GM23338 (cell line): Measurements from ENCODE around the gene CLK3. TPM values are rescaled to one million over a fixed set of nuclear protein-coding genes. Genes with fewer than 3 reads are reported as not detected.

Experiments
- ATAC-seq: fragments of 200-7000 bp; cut with Tn5 transposase; 3 replicates; pipeline ENCODE4 v1.9.1; 2020
- DNase-seq: peaks from one replicate; pipeline ENCODE4 v3.0.0-alpha.2; 2015; ENCODE audit warnings: low spot score
- H2AFZ ChIP-seq: fragments of 200-600 bp; sonication (generic); 2 replicates; pipeline ENCODE4 v1.8.0; 2016; ENCODE audit warnings: antibody characterized with exemption, mild to moderate bottlenecking, moderate library complexity
- H3F3A ChIP-seq: fragments of 200-600 bp; sonication (generic); replicated peaks from 2 replicates; pipeline ENCODE4 v1.8.0; 2017; ENCODE audit warnings: antibody characterized with exemption, mixed run types, low read depth
- H3K27ac ChIP-seq: fragments of 200-600 bp; sonication (generic); 2 replicates; pipeline ENCODE4 v1.6.1; 2016; ENCODE audit warnings: low read depth
- H3K27me3 ChIP-seq: fragments of 200-600 bp; sonication (generic); 2 replicates; pipeline ENCODE4 v1.8.0; 2016; ENCODE audit warnings: mild to moderate bottlenecking, mixed run types, moderate library complexity; ENCODE audit not compliant: insufficient read depth
- H3K36me3 ChIP-seq: fragments of 200-600 bp; sonication (generic); 2 replicates; pipeline ENCODE4 v1.8.0; 2016; ENCODE audit warnings: mild to moderate bottlenecking; ENCODE audit not compliant: insufficient read depth
- H3K4me1 ChIP-seq: fragments of 200-600 bp; sonication (generic); 2 replicates; pipeline ENCODE4 v1.8.0; 2016; ENCODE audit warnings: mild to moderate bottlenecking, moderate library complexity; ENCODE audit not compliant: insufficient read depth
- H3K4me2 ChIP-seq: fragments of 200-600 bp; sonication (generic); 2 replicates; pipeline ENCODE4 v1.7.1; 2017; ENCODE audit warnings: mixed run types
- H3K4me3 ChIP-seq: fragments of 200-600 bp; sonication (generic); 2 replicates; pipeline ENCODE4 v1.6.1; 2016; ENCODE audit warnings: mixed run types
- H3K79me2 ChIP-seq: fragments of 200-600 bp; sonication (generic); replicated peaks from 2 replicates; pipeline ENCODE4 v1.8.0; 2017; ENCODE audit warnings: mild to moderate bottlenecking; ENCODE audit not compliant: insufficient read depth
- H3K9me2 ChIP-seq: fragments of 200-600 bp; sonication (generic); 2 replicates; pipeline ENCODE4 v1.8.0; 2017; ENCODE audit not compliant: insufficient read depth
- H4K20me1 ChIP-seq: fragments of 200-600 bp; sonication (generic); replicated peaks from 2 replicates; pipeline ENCODE4 v1.8.0; 2017; ENCODE audit warnings: mild to moderate bottlenecking; ENCODE audit not compliant: insufficient read depth
- H3K27ac Mint-ChIP-seq: 2 replicates; pipeline ENCODE4 v1.8.0; 2020; ENCODE audit warnings: inconsistent platforms, mild to moderate bottlenecking, moderate library complexity, mixed read lengths
- H3K27me3 Mint-ChIP-seq: 3 replicates; pipeline ENCODE4 v1.8.0; 2022; ENCODE audit warnings: low read depth, mild to moderate bottlenecking, moderate library complexity, mixed read lengths, inconsistent platforms; ENCODE audit not compliant: insufficient read depth, poor library complexity
- H3K36me3 Mint-ChIP-seq: 3 replicates; pipeline ENCODE4 v1.8.0; 2021; ENCODE audit warnings: low read depth, mild to moderate bottlenecking, inconsistent platforms, moderate library complexity, mixed read lengths
- H3K4me1 Mint-ChIP-seq: 3 replicates; pipeline ENCODE4 v1.8.0; 2020; ENCODE audit warnings: mild to moderate bottlenecking, inconsistent platforms, mixed read lengths
- H3K4me3 Mint-ChIP-seq: 3 replicates; pipeline ENCODE4 v1.8.0; 2021; ENCODE audit warnings: moderate library complexity, mild to moderate bottlenecking, inconsistent platforms, mixed read lengths
- H3K9me3 Mint-ChIP-seq: 3 replicates; pipeline ENCODE4 v1.8.0; 2020; ENCODE audit warnings: moderate library complexity, mild to moderate bottlenecking, inconsistent platforms, mixed read lengths
- CREB1 ChIP-seq: fragments of 250-450 bp; sonication (Bioruptor Pico); IDR thresholded peaks from 2 replicates; pipeline ENCODE4 v1.5.0; 2020; ENCODE audit warnings: low read depth, mild to moderate bottlenecking, moderate library complexity
- EZH2 ChIP-seq: fragments of 200-600 bp; sonication (generic); IDR thresholded peaks from one replicate; pipeline ENCODE4 v1.8.0; 2017; ENCODE audit warnings: antibody characterized with exemption, mild to moderate bottlenecking, low read depth; ENCODE audit not compliant: unreplicated experiment
- EZH2phosphoT487 ChIP-seq: fragments of 200-600 bp; sonication (generic); IDR thresholded peaks from one replicate; pipeline ENCODE4 v1.8.1; 2018; ENCODE audit warnings: antibody characterized with exemption; ENCODE audit not compliant: unreplicated experiment
- JUNB ChIP-seq: IDR thresholded peaks from one replicate; pipeline ENCODE4 v1.6.1; 2016; ENCODE audit warnings: antibody characterized with exemption; ENCODE audit not compliant: unreplicated experiment
- NANOG ChIP-seq: IDR thresholded peaks from 2 replicates; pipeline ENCODE4 v1.6.1; 2016; ENCODE audit warnings: antibody characterized with exemption, borderline replicate concordance
- POLR2AphosphoS5 ChIP-seq: IDR thresholded peaks from 2 replicates; pipeline ENCODE4 v1.6.1; 2016; ENCODE audit warnings: antibody characterized with exemption, low read depth
- STAT1 ChIP-seq: IDR thresholded peaks from one replicate; pipeline ENCODE4 v1.6.1; 2016; ENCODE audit warnings: antibody characterized with exemption; ENCODE audit not compliant: unreplicated experiment
- ZNF114 ChIP-seq: fragments of 250-450 bp; sonication (Bioruptor Pico); IDR thresholded peaks from 2 replicates; pipeline ENCODE4 v1.5.0; 2020; ENCODE audit warnings: mild to moderate bottlenecking, moderate library complexity
- ZNF331 ChIP-seq: fragments of 250-450 bp; sonication (Bioruptor Pico); IDR thresholded peaks from 2 replicates; pipeline ENCODE4 v1.5.0; 2020; ENCODE audit warnings: low read depth, mild to moderate bottlenecking, moderate library complexity
- polyA plus RNA-seq: library from polyadenylated mRNA; unstranded; fragments of >200 nt; fragmentation: Nextera tagmentation; extraction: Ambion mirVana; gene quantifications from 2 replicates; pipeline ENCODE4 v1.2.1, GENCODE V29; 2016
- total RNA-seq: library from RNA; depleted of rRNA; stranded (reverse); fragments of >200 nt; shearing (Covaris generic); gene quantifications from 2 replicates; pipeline ENCODE4 v1.2.3, GENCODE V29; 2014
- TF ChIP-seq, protein P1 (sequence below): IDR thresholded peaks from 2 replicates; pipeline ENCODE4 v1.6.1; 2016; ENCODE audit warnings: antibody characterized with exemption
- TF ChIP-seq, protein P2 (sequence below): fragments of 250-450 bp; sonication (Bioruptor Pico); IDR thresholded peaks from 2 replicates; pipeline ENCODE4 v1.5.0; 2020; ENCODE audit warnings: mild to moderate bottlenecking, moderate library complexity

CLK3 gene
- total and polyA plus RNA-seq, 2 experiments from 2014 or later = 40.7 to 67.7 TPM

DNA sequence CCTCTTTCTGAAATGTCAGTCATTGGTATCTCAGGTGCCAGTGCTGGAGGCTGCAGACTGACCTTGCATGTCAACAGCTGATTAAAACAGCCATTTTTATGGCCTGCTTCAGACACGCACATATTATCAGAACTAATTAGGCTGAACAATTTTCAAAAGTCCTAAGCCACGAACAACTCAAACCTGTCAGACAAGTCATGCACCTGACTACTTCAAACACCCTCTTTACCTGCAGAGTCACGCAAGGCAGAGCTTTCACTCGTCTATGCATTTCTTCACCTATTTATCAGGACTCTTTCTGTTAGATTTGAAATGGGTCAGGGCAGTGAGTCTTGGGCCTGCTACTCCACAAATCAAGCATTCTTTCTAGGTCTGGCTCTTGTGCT, 26.7 kb downstream of the CLK3 start:
- DNase-seq = no peak
- Histone ChIP-seq H3K4me1 (peaks cover 16% of the 10 kb centered on the region), H3K27me3 (no peaks in the 10 kb centered on the region), H3F3A (no peaks in the 10 kb centered on the region; the same call in 1 of the 2 replicates), H4K20me1 (peaks cover 22% of the 10 kb centered on the region; the same call in 1 of the 2 replicates), H3K36me3 (no peaks in the 10 kb centered on the region), H3K9me2 (no peaks in the 10 kb centered on the region), H3K4me3 (0 out of 2 replicates have a peak overlapping the region, but pooled peaks have one; percentile 21), H3K79me2 (peaks cover 14% of the 10 kb centered on the region), H3K27ac (peak overlapping the region; percentile 50; the same call in 1 of the 2 replicates), H3K4me2 (peak overlapping the region; percentile 57), H2AFZ (no peak overlapping the region)
- Mint-ChIP-seq H3K4me3 (peak overlapping the region; percentile 46; the same call in 1 of the 3 replicates), H3K4me1 (peaks cover 28% of the 10 kb centered on the region), H3K36me3 (peaks cover 7% of the 10 kb centered on the region; the same call in 2 of the 3 replicates), H3K27me3 (no peaks in the 10 kb centered on the region), H3K9me3 (no peaks in the 10 kb centered on the region), H3K27ac (peak overlapping the region; percentile 96)
- ATAC-seq = no peak
- TF ChIP-seq, protein P1, sequence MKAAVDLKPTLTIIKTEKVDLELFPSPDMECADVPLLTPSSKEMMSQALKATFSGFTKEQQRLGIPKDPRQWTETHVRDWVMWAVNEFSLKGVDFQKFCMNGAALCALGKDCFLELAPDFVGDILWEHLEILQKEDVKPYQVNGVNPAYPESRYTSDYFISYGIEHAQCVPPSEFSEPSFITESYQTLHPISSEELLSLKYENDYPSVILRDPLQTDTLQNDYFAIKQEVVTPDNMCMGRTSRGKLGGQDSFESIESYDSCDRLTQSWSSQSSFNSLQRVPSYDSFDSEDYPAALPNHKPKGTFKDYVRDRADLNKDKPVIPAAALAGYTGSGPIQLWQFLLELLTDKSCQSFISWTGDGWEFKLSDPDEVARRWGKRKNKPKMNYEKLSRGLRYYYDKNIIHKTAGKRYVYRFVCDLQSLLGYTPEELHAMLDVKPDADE = no peak
- TF ChIP-seq STAT1 (no peak), CREB1 (no peak), NANOG (no peak)

- DNase-seq (peak; percentile 62), ATAC-seq (peak; percentile 88)
- 0 out of 2 replicates have a peak overlapping the region, but pooled peaks have one; percentile 21 for H3K4me3 ChIP-seq
- Mint-ChIP-seq H3K27me3 (no peaks in the 10 kb centered on the region), H3K27ac (peak overlapping the region; percentile 96), H3K4me1 (peaks cover 28% of the 10 kb centered on the region), H3K4me3 (peak overlapping the region; percentile 46), H3K36me3 (peaks cover 7% of the 10 kb centered on the region; the same call in 2 of the 3 replicates), H3K9me3 (no peaks in the 10 kb centered on the region)
- H2AFZ ChIP-seq = no peak overlapping the region
- no peaks in the 10 kb centered on the region for H3K36me3 ChIP-seq
- H3K27ac ChIP-seq = peak overlapping the region; percentile 6; the same call in 1 of the 2 replicates
- H3K27me3 ChIP-seq = no peaks in the 10 kb centered on the region
- H3K9me2 ChIP-seq = no peaks in the 10 kb centered on the region
- H4K20me1 ChIP-seq = peaks cover 22% of the 10 kb centered on the region; the same call in 1 of the 2 replicates
- H3F3A ChIP-seq = no peaks in the 10 kb centered on the region; the same call in 1 of the 2 replicates
- H3K4me1 ChIP-seq = peaks cover 16% of the 10 kb centered on the region
- H3K4me2 ChIP-seq = peak overlapping the region; percentile 57
- H3K79me2 ChIP-seq = peaks cover 15% of the 10 kb centered on the region
- TF ChIP-seq POLR2AphosphoS5 = no peak
- no peak for TF ChIP-seq ZNF114 (CRISPR knock-in tag)
- TF ChIP-seq EZH2phosphoT487 = no peak
- TF ChIP-seq STAT1 = no peak
- TF ChIP-seq EZH2 = no peak
- no peak for TF ChIP-seq JUNB
- TF ChIP-seq, protein P1 = no peak
- no peak for TF ChIP-seq ZNF331
- no peak for TF ChIP-seq NANOG
- TF ChIP-seq CREB1 = no peak
- TF ChIP-seq, protein P2, sequence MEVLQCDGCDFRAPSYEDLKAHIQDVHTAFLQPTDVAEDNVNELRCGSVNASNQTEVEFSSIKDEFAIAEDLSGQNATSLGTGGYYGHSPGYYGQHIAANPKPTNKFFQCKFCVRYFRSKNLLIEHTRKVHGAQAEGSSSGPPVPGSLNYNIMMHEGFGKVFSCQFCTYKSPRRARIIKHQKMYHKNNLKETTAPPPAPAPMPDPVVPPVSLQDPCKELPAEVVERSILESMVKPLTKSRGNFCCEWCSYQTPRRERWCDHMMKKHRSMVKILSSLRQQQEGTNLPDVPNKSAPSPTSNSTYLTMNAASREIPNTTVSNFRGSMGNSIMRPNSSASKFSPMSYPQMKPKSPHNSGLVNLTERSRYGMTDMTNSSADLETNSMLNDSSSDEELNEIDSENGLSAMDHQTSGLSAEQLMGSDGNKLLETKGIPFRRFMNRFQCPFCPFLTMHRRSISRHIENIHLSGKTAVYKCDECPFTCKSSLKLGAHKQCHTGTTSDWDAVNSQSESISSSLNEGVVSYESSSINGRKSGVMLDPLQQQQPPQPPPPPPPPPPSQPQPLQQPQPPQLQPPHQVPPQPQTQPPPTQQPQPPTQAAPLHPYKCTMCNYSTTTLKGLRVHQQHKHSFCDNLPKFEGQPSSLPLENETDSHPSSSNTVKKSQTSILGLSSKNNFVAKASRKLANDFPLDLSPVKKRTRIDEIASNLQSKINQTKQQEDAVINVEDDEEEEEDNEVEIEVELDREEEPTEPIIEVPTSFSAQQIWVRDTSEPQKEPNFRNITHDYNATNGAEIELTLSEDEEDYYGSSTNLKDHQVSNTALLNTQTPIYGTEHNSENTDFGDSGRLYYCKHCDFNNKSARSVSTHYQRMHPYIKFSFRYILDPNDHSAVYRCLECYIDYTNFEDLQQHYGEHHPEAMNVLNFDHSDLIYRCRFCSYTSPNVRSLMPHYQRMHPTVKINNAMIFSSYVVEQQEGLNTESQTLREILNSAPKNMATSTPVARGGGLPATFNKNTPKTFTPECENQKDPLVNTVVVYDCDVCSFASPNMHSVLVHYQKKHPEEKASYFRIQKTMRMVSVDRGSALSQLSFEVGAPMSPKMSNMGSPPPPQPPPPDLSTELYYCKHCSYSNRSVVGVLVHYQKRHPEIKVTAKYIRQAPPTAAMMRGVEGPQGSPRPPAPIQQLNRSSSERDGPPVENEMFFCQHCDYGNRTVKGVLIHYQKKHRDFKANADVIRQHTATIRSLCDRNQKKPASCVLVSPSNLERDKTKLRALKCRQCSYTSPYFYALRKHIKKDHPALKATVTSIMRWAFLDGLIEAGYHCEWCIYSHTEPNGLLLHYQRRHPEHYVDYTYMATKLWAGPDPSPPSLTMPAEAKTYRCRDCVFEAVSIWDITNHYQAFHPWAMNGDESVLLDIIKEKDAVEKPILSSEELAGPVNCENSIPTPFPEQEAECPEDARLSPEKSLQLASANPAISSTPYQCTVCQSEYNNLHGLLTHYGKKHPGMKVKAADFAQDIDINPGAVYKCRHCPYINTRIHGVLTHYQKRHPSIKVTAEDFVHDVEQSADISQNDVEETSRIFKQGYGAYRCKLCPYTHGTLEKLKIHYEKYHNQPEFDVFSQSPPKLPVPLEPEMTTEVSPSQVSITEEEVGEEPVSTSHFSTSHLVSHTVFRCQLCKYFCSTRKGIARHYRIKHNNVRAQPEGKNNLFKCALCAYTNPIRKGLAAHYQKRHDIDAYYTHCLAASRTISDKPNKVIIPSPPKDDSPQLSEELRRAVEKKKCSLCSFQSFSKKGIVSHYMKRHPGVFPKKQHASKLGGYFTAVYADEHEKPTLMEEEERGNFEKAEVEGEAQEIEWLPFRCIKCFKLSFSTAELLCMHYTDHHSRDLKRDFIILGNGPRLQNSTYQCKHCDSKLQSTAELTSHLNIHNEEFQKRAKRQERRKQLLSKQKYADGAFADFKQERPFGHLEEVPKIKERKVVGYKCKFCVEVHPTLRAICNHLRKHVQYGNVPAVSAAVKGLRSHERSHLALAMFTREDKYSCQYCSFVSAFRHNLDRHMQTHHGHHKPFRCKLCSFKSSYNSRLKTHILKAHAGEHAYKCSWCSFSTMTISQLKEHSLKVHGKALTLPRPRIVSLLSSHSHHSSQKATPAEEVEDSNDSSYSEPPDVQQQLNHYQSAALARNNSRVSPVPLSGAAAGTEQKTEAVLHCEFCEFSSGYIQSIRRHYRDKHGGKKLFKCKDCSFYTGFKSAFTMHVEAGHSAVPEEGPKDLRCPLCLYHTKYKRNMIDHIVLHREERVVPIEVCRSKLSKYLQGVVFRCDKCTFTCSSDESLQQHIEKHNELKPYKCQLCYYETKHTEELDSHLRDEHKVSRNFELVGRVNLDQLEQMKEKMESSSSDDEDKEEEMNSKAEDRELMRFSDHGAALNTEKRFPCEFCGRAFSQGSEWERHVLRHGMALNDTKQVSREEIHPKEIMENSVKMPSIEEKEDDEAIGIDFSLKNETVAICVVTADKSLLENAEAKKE (CRISPR knock-in tag) = no peak
Observed at GRCh38 chr15:74642734-74643664, 27.4 kb downstream of the CLK3 start.
